BJ (cell line): Measurements from ENCODE around the gene ZNF213. TPM values are rescaled to one million over a fixed set of nuclear protein-coding genes. Genes with fewer than 3 reads are reported as not detected.

Source experiments
- CTCF ChIA-PET: fragments of 350-600 bp; formaldehyde crosslinking; extraction: SDS; loops from one replicate; lab custom pipeline; 2021; ENCODE audit warnings: antibody characterized with exemption, inconsistent platforms; lab: Yijun Ruan, JAX
- POLR2A ChIA-PET: fragments of 300-600 bp; sonication (Branson Sonifier 250); formaldehyde crosslinking; extraction: SDS; loops from one replicate; lab custom pipeline; 2021; ENCODE audit warnings: antibody characterized with exemption; lab: Charles Lee
- DNase-seq: peaks from one replicate; pipeline ENCODE4 v3.0.0-alpha.2; 2011; ENCODE audit warnings: low read depth
- H3K27me3 ChIP-seq: 2 replicates; pipeline ENCODE4 v1.6.0; 2011; ENCODE audit warnings: low read length; ENCODE audit not compliant: control insufficient read depth, insufficient read depth
- H3K36me3 ChIP-seq: 2 replicates; pipeline ENCODE4 v1.5.1; 2011; ENCODE audit warnings: low read length; ENCODE audit not compliant: control insufficient read depth, insufficient read depth
- H3K4me3 ChIP-seq: 2 replicates; pipeline ENCODE4 v1.5.1; 2011; ENCODE audit warnings: low read depth, mild to moderate bottlenecking, control low read depth, low read length
- polyA plus RNA-seq: library from polyadenylated mRNA; depleted of rRNA; stranded (reverse); fragments of >200 nt; gene quantifications from 2 replicates; pipeline ENCODE4 v1.2.3, GENCODE V29; 2011
- TF ChIP-seq, protein P1 (sequence below): IDR thresholded peaks from 2 replicates; pipeline ENCODE4 v1.5.1; 2011; ENCODE audit warnings: low read depth, mild to moderate bottlenecking, control low read depth, inconsistent platforms, low read length, moderate library complexity; ENCODE audit not compliant: insufficient read depth

The ZNF213 gene
- polyA plus RNA-seq, 1 experiment, result 0.77 TPM

DNA sequence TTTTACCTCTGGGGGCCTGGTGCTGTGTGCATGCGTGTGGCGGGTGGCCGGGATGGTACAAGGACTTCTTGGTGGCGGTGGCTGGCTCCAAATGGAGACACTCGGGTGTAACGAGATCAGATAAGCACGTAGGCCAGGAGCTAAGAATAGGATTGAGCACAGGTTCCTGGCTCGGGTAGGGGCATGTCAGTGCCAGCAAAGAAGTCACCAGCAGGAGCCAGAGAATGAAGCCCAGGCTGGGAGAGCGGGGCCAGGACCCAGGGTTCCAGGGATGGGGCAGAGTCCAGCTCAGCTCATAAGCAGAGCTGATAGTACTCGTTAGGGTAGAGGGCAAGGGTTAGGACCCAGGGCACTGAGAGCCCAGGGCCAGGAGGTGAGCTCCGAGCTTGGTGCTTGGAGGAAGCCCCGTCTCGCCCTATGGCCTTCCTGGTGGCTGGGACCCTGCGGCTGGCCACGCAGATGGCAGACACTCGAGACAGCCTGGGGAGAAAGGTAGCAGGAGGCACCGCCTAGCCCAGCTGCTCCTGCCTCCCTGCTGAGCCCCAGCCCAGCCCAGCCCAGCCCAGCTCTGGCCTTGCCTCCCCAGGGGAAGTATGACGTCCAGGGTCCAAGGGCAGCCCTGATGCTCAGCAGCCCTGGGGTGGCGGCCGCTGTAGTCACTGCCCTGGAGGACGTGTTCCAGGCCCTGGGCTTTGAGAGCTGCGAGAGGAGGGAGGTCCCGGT is 8.9 kb downstream of the ZNF213 start:
- DNase-seq, result no peak
- ChIA-PET POLR2A (no interaction called here), CTCF (interaction anchor here (0.7 kb wide), 2 partner anchors 112 to 140 kb away, joined by 3 read pairs; no protein-coding TSS in a partner anchor)
- TF ChIP-seq, protein P1, sequence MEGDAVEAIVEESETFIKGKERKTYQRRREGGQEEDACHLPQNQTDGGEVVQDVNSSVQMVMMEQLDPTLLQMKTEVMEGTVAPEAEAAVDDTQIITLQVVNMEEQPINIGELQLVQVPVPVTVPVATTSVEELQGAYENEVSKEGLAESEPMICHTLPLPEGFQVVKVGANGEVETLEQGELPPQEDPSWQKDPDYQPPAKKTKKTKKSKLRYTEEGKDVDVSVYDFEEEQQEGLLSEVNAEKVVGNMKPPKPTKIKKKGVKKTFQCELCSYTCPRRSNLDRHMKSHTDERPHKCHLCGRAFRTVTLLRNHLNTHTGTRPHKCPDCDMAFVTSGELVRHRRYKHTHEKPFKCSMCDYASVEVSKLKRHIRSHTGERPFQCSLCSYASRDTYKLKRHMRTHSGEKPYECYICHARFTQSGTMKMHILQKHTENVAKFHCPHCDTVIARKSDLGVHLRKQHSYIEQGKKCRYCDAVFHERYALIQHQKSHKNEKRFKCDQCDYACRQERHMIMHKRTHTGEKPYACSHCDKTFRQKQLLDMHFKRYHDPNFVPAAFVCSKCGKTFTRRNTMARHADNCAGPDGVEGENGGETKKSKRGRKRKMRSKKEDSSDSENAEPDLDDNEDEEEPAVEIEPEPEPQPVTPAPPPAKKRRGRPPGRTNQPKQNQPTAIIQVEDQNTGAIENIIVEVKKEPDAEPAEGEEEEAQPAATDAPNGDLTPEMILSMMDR, result no peak
- Histone ChIP-seq H3K4me3 (no peak overlapping the region), H3K36me3 (peaks cover 12% of the 10 kb centered on the region), H3K27me3 (no peaks in the 10 kb centered on the region)

DNA sequence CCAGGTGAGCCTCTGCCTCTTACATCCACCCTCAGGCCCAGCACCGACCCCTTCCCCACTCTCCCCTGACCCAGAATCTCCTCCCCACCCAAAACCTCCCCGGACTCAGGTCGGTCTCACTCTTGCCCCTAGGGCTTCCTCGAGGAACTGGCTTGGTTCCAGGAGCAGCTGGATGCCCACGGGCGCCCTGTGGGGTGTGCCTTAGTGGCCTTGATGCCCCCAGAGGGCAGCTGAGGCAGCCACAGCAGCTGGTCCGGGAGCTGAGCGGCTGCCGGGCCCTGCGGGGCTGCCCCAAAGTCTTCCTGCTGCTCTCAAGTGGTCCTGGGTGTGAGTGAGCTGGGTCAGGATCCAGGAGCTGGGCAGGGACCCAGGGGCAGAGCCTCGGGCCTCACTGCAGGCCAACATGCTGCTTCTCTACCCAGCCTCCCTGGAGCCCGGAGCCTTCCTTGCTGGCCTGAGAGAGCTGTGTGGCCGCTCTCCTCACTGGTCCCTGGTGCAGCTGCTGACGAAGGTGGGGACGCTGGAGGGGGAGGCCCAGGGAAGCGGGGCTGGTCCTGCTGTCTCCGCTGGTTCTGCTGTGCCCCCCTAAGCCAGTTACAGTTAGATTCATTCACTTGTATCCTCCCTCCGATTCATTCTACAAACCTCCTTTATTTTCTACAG is 9.6 kb downstream of the ZNF213 start:
- no peak overlapping the region for H3K4me3 ChIP-seq
- POLR2A ChIA-PET, result no interaction called here
- CTCF ChIA-PET, result interaction anchor here (0.7 kb wide), 2 partner anchors 113 to 141 kb away, joined by 3 read pairs; no protein-coding TSS in a partner anchor
- H3K27me3 ChIP-seq, result no peaks in the 10 kb centered on the region
- TF ChIP-seq, protein P1, result no peak
- no peak for DNase-seq
- peaks cover 11% of the 10 kb centered on the region for H3K36me3 ChIP-seq

DNA sequence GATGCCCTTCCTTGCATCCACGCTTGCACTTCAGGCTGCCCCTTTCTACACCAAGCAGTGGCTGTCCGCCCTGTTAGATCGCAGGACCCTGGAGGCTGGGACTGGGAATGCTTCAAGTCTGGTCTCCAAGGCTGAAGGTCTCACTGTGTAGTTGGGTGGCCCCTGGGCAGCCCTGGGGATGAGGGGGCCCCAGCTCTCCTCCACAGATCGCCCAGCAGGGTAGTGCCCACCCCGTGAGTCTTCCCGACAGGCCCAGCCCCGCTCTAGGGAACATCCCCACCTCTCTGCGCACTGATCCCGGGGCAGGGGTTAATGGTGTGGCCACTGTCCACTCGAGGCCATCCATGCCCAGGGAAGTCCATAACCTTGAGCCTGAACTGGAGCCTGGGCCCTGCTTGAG is 10.3 kb downstream of the ZNF213 start:
- Histone ChIP-seq H3K4me3 (no peak overlapping the region), H3K27me3 (no peaks in the 10 kb centered on the region), H3K36me3 (peaks cover 11% of the 10 kb centered on the region)
- ChIA-PET POLR2A (no interaction called here), CTCF (interaction anchor here (1.2 kb wide), 1 partner anchor 141 kb away, joined by 3 read pairs; no protein-coding TSS in a partner anchor)
- TF ChIP-seq, protein P1, result no peak
- DNase-seq, result no peak

- peaks cover 10% of the 10 kb centered on the region for H3K36me3 ChIP-seq
- TF ChIP-seq, protein P1, result no peak
- DNase-seq, result no peak
- ChIA-PET POLR2A (no interaction called here), CTCF (interaction anchor here (0.8 to 1.2 kb wide), 2 partner anchors 16 to 142 kb away, joined by 3 to 4 read pairs; no protein-coding TSS in a partner anchor)
- no peak overlapping the region for H3K4me3 ChIP-seq
- H3K27me3 ChIP-seq, result no peaks in the 10 kb centered on the region
These were observed 10.8 kb downstream of the ZNF213 start for GRCh38 chr16:3145660-3146059.
